Coronary artery (tissue), 2 donors: ENCODE data around the gene TMEM205.
A peak's percentile ranks its signal among the peaks of the same experiment; 100 is the strongest.

ENCODE experiments used
- DNase-seq: peaks from one replicate; pipeline ENCODE4 v3.0.0-alpha.2; 2017; ENCODE audit warnings: low spot score
- H3K27ac ChIP-seq, 2 donors: fragments of 200-600 bp; sonication (generic); one replicate each; pipeline ENCODE4 v1.5.1; 2016 to 2019
- H3K4me3 ChIP-seq: fragments of 200-600 bp; sonication (generic); 2 replicates; pipeline ENCODE4 v1.5.1; 2016; ENCODE audit warnings: mild to moderate bottlenecking, moderate library complexity
- CTCF ChIP-seq: fragments of 200-600 bp; sonication (generic); IDR thresholded peaks from one replicate; pipeline ENCODE4 v1.5.1; 2019; ENCODE audit warnings: antibody characterized with exemption

TMEM205 gene

GRCh38 chr19:11346104-11346940, at the start of gene TMEM205, which contains the start of gene CCDC159:
TMEM205 (minus strand) TSS chr19:11346268; CDS start chr19:11345619, 649 bp downstream.
CCDC159 (plus strand) TSS chr19:11346519; CDS start chr19:11346607, 88 bp downstream.
- peak within 1 kb of the TSS; percentile 73 to 94 for H3K27ac ChIP-seq
- peak within 1 kb of the TSS; percentile 87 for H3K4me3 ChIP-seq
- peak; percentile 100 for DNase-seq
- no peak for TF ChIP-seq CTCF

- no peak overlapping the region for H3K4me3 ChIP-seq
- no peak overlapping the region for H3K27ac ChIP-seq
- DNase-seq: no peak
- TF ChIP-seq CTCF: no peak
Observed at GRCh38 chr19:11390933-11391680, 45.0 kb upstream of the TMEM205 start.

GRCh38 chr19:11390359-11390758, 44.3 kb upstream of the TMEM205 start:
- Histone ChIP-seq H3K27ac (no peak overlapping the region), H3K4me3 (no peak overlapping the region)
- TF ChIP-seq CTCF: no peak

GRCh38 chr19:11387162-11388034, 41.3 kb upstream of the TMEM205 start:
- H3K27ac ChIP-seq: no peak overlapping the region
- TF ChIP-seq CTCF: no peak
- H3K4me3 ChIP-seq: no peak overlapping the region
- no peak for DNase-seq

More at GRCh38 chr19:11390359-11390758, 44.3 kb upstream of the TMEM205 start:
- DNase-seq: no peak

GRCh38 chr19:11384778-11385129, 38.7 kb upstream of the TMEM205 start:
- Histone ChIP-seq H3K4me3 (no peak overlapping the region), H3K27ac (no peak overlapping the region)
- no peak for TF ChIP-seq CTCF
- DNase-seq: no peak

- Histone ChIP-seq H3K4me3 (peak overlapping the region; percentile 65), H3K27ac (peak overlapping the region in 1 of 2 donors; percentile 41)
- TF ChIP-seq CTCF: no peak
- no peak for DNase-seq
Observed at GRCh38 chr19:11383706-11384048, 37.6 kb upstream of the TMEM205 start.
